Measurements from ENCODE around the gene CHRM4.
A peak's percentile ranks its signal among the peaks of the same experiment; 100 is the strongest.

Gene CHRM4

GRCh38 chr11:46389450-46390330 is 1.9 kb downstream of the CHRM4 start:
- ATAC-seq (peak; percentile 68), DNase-seq (ENCODE audit: low spot score in 2 of 2) (peak in 1 of 2 donors; percentile 87)
- Mint-ChIP-seq H3K9me3 (no peaks in the 10 kb centered on the region), H3K36me3 (peaks cover 11% of the 10 kb centered on the region), H3K4me3 (peak overlapping the region; percentile 56), H3K4me1 (peaks cover 50% of the 10 kb centered on the region), H3K27ac (no peak overlapping the region)

DNA sequence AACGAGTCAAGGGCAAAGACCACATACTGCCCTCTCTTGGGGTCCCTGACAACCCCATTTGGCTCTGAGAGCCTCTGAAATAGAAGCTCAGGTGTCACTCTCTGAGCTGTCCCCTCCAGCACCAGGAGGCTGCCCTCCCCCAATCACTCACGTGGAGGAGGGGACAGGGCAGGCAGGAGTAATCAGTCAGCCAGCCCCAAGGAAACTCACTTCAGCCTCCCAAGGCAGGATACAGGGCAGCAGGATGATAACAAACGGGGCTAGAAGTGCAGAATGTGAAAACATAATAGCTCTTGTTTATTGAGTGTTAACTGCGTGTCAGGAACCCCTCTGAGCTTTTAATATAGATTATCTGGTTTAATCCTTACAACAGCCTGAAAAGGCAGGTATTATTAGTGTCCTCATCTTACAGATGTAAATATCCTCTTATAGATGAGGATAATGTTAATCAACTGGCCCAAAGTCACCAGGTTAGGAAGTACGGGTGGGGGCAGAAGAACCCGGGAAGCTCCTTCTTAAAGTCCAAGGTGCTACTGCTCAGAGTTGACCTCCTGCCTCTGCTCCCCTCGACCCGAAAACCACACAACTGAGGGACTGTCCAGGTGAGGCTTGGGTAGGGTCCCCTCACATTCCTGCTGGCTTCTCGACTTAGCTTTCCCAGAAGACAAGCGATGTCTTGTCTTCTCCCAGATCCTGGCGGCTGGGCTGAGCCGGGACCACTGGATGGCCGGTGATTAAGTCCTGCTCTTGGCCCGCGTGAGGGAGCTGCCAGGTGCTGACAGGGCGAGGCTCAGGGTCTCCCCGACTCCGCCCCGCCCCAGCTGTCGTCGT is 2.7 kb downstream of the CHRM4 start:
- H3K27ac Mint-ChIP-seq, result no peak overlapping the region
- ATAC-seq (no peak), DNase-seq (ENCODE audit: low spot score in 2 of 2) (peak in 1 of 2 donors; percentile 52)
- H3K4me1 Mint-ChIP-seq, result peaks cover 50% of the 10 kb centered on the region
- H3K4me3 Mint-ChIP-seq, result peak overlapping the region; percentile 56
- H3K9me3 Mint-ChIP-seq, result no peaks in the 10 kb centered on the region
- H3K36me3 Mint-ChIP-seq, result peaks cover 11% of the 10 kb centered on the region

GRCh38 chr11:46387919-46388618 is 3.5 kb downstream of the CHRM4 start:
- peak; percentile 8 for ATAC-seq
- Mint-ChIP-seq H3K9me3 (no peaks in the 10 kb centered on the region), H3K27ac (no peak overlapping the region), H3K4me3 (peak overlapping the region; percentile 25), H3K4me1 (peaks cover 46% of the 10 kb centered on the region), H3K36me3 (peaks cover 11% of the 10 kb centered on the region)
- peak in 1 of 2 donors; percentile 54 for DNase-seq (ENCODE audit: low spot score in 2 of 2)

DNA sequence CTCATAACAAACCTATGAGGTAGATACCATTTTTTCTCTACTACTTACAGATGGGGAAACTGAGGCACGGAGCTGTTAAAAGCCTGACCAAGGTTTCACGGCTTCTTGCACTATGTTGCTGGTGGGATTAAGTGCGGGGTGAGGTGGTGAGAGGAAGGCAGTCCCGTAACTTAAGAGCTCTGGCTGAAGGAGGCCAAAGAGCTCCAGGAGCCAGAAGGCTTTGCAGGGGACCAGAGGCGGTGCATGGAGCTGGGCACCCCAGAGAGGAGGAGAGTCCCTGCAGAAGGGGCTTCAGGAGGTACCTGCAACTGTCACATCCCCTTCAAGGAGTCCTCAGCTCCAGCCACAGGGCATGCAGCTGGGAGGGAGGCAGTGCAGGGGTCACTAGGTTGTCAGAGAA is 4.1 kb downstream of the CHRM4 start:
- Mint-ChIP-seq H3K4me1 (peaks cover 40% of the 10 kb centered on the region), H3K36me3 (peaks cover 7% of the 10 kb centered on the region), H3K27ac (no peak overlapping the region), H3K4me3 (no peak overlapping the region), H3K9me3 (no peaks in the 10 kb centered on the region)
- DNase-seq (ENCODE audit: low spot score in 2 of 2) (no peak), ATAC-seq (no peak)

DNA sequence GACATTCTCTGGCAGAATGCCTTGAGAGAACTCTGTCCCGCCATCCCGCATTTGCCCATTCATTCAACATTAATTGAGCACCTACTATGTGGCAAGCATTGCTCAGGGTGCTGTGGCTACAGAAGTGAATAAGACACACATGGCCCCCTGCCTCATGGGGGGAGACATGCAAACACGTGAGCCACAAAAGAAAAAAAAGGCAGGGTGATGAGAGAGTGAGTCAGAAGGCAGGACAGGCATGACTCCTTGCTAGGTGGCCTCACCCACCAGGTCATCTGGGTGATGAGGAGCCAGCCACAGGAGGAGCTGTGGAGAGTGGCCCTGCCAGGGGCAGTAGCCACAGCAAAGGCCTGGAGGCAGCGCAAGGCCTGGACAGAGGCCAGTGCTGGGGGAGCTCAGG is 4.9 kb downstream of the CHRM4 start:
- ATAC-seq, result peak; percentile 14
- Mint-ChIP-seq H3K4me1 (peaks cover 46% of the 10 kb centered on the region), H3K36me3 (peaks cover 12% of the 10 kb centered on the region)

GRCh38 chr11:46386005-46386578 is 5.5 kb downstream of the CHRM4 start:
- Mint-ChIP-seq H3K4me1 (peaks cover 46% of the 10 kb centered on the region), H3K4me3 (no peak overlapping the region), H3K36me3 (peaks cover 13% of the 10 kb centered on the region), H3K9me3 (no peaks in the 10 kb centered on the region), H3K27ac (peak overlapping the region; percentile 57)
- DNase-seq (ENCODE audit: low spot score in 2 of 2) (peak in 1 of 2 donors; percentile 47), ATAC-seq (no peak)

More for the DNA sequence above, 4.9 kb downstream of the CHRM4 start:
- H3K9me3 Mint-ChIP-seq, result no peaks in the 10 kb centered on the region
- DNase-seq (ENCODE audit: low spot score in 2 of 2), result peak in 1 of 2 donors; percentile 47
- H3K4me3 Mint-ChIP-seq, result no peak overlapping the region
- peak overlapping the region; percentile 57 for H3K27ac Mint-ChIP-seq

GRCh38 chr11:46385169-46386004 is 6.2 kb downstream of the CHRM4 start:
- Mint-ChIP-seq H3K9me3 (no peaks in the 10 kb centered on the region), H3K4me3 (no peak overlapping the region), H3K27ac (no peak overlapping the region), H3K4me1 (peaks cover 42% of the 10 kb centered on the region), H3K36me3 (peaks cover 14% of the 10 kb centered on the region)
- peak in 1 of 2 donors; percentile 45 for DNase-seq (ENCODE audit: low spot score in 2 of 2)
- ATAC-seq, result no peak

DNA sequence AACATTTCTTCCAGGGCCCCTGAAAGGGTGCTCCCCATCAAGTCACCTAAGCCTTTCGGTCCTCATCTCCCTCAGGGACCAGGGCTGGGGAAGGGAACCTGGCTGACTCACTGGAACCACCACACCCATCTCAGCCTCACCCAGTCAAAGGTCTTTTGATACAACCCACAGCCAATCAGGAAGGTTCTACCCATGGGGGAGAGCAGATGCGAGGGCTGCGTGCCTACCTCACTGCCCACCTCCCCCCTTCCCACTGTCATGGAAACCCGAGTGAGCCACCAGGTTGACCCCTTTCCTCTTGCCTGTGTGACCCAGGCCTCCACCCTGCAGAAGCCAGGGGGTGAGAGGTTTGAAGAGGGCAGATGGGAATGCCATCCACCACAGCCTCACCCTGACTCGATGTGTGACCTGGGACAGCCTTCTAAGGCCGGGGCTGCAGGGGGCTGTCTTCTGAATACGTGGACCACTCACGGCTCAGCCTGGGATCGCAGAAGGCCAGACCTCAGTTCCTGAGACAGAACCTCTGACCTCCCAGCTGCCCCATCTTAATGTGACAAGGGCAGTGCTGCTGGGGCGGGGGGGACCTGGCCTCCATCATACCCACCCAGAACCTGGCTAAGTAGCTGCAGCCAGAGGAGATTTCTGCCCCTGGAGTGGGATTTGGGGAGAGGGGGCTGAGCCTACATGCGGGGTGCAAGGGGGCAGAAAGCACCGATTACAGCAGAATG is 7.4 kb downstream of the CHRM4 start:
- Mint-ChIP-seq H3K4me1 (peaks cover 39% of the 10 kb centered on the region), H3K9me3 (no peaks in the 10 kb centered on the region), H3K4me3 (no peak overlapping the region), H3K36me3 (peaks cover 14% of the 10 kb centered on the region), H3K27ac (no peak overlapping the region)
- peak in 1 of 2 donors; percentile 47 for DNase-seq (ENCODE audit: low spot score in 2 of 2)
- ATAC-seq, result no peak

DNA sequence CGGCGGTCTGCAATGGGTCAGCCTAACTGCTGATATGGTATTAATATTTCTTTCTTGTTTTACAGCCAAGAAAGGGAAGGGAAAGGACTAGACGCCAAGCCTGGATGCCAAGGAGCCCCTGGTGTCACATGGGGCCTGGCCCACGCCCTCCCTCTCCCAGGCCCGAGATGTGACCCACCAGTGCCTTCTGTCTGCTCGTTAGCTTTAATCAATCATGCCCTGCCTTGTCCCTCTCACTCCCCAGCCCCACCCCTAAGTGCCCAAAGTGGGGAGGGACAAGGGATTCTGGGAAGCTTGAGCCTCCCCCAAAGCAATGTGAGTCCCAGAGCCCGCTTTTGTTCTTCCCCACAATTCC is 8.2 kb downstream of the CHRM4 start:
- DNase-seq (ENCODE audit: low spot score in 2 of 2) (no peak), ATAC-seq (no peak)
- H3K27ac Mint-ChIP-seq, result no peak overlapping the region
- peaks cover 42% of the 10 kb centered on the region for H3K4me1 Mint-ChIP-seq
- H3K36me3 Mint-ChIP-seq, result peaks cover 19% of the 10 kb centered on the region
- no peak overlapping the region for H3K4me3 Mint-ChIP-seq
- H3K9me3 Mint-ChIP-seq, result no peaks in the 10 kb centered on the region

DNA sequence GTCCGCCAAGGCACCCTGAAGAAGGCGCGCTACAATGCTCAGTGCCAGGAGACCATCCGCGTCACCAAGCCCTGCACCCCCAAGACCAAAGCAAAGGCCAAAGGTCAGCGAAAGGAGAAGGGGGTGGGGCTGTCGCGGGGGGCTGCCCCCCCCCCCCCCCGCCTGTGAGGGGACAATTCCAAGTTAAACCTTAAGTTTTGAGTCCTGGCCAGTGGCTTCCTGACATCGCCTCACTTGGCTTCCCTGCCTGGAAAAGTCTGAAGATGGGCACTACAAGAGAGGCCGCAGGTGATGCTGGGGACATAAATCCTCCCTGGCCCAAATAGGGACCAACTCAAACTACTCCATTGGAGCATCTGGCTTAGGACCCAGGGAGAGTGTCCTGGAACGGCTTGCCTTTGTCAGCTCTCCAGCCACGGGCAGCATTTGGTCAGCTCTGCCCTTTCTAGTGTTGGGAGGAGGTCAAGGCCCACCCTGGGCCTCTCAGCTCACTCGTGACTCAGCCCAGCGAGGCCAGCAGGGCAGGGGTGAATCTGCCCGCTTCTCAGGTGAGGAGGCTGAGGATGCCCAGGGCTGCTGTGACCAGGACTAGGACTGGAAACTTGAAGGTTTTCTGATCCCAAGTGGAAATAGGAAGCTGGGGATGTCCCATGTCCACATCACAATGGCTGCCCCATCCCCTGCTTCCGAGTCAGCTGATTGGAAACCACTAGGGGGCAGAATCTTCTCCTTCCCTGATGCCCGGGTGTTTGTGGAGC is 8.8 kb downstream of the CHRM4 start:
- Mint-ChIP-seq H3K4me3 (peak overlapping the region; percentile 68), H3K4me1 (peaks cover 37% of the 10 kb centered on the region), H3K36me3 (peaks cover 23% of the 10 kb centered on the region), H3K27ac (no peak overlapping the region), H3K9me3 (no peaks in the 10 kb centered on the region)
- ATAC-seq, result no peak
- DNase-seq (ENCODE audit: low spot score in 2 of 2), result no peak

GRCh38 chr11:46381819-46382645 is 9.5 kb downstream of the CHRM4 start:
- peak overlapping the region; percentile 68 for H3K4me3 Mint-ChIP-seq
- ATAC-seq (peak; percentile 2), DNase-seq (ENCODE audit: low spot score in 2 of 2) (peak in 1 of 2 donors; percentile 61)
- peak overlapping the region; percentile 26 for H3K27ac Mint-ChIP-seq
- no peaks in the 10 kb centered on the region for H3K9me3 Mint-ChIP-seq
- peaks cover 31% of the 10 kb centered on the region for H3K36me3 Mint-ChIP-seq
- peaks cover 32% of the 10 kb centered on the region for H3K4me1 Mint-ChIP-seq

GRCh38 chr11:46381048-46381818 is 10.3 kb downstream of the CHRM4 start, which contains the start of gene MDK:
MDK (plus strand) TSS chr11:46381669; CDS start chr11:46382058, 389 bp downstream.
- Mint-ChIP-seq H3K4me1 (peaks cover 25% of the 10 kb centered on the region), H3K36me3 (peaks cover 39% of the 10 kb centered on the region), H3K9me3 (no peaks in the 10 kb centered on the region), H3K27ac (peak within 1 kb of the TSS; percentile 45), H3K4me3 (peak within 1 kb of the TSS; percentile 68)
- ATAC-seq, result peak; percentile 35
- peak in 1 of 2 donors; percentile 70 for DNase-seq (ENCODE audit: low spot score in 2 of 2)
